Esophagus squamous epithelium (tissue), 4 donors: ENCODE results near the gene ITIH1.

Source experiments
- CTCF ChIP-seq, 6 experiments: fragments of 450-650 bp in 4 of 6; fragments of 200-600 bp in 2 of 6; sonication (generic) in 2 of 6; IDR thresholded peaks; one replicate each; pipeline ENCODE4 v1.5.1; 2016 to 2019; ENCODE audit warnings: antibody characterized with exemption in 6 of 6, mild to moderate bottlenecking in 4 of 6, moderate library complexity in 4 of 6
- POLR2A ChIP-seq, 4 donors: fragments of 450-650 bp; IDR thresholded peaks; one replicate each; pipeline ENCODE4 v1.6.1; 2017; ENCODE audit warnings: antibody characterized with exemption in 4 of 4, mild to moderate bottlenecking in 4 of 4, moderate library complexity in 3 of 4

GRCh38 chr3:52794612-52795099 lies 17.3 kb downstream of the ITIH1 start, which contains the start of gene ITIH3:
- no peak for TF ChIP-seq CTCF (IDR thresholded peaks at IDR 0.05)
- TF ChIP-seq POLR2A (IDR thresholded peaks at IDR 0.05) = no peak
